Lower lobe of right lung (tissue), 2 donors: ENCODE measurements around the gene ZNF646. TPM values are rescaled to one million over a fixed set of nuclear protein-coding genes. Genes with fewer than 3 reads are reported as not detected.

ENCODE experiments used
- ATAC-seq, 2 donors: fragments of 200-7000 bp; cut with Tn5 transposase; one replicate each; pipeline ENCODE4 v1.9.1; 2020 to 2022; ENCODE audit warnings: mild to moderate bottlenecking in 2 of 2, moderate library complexity in 2 of 2
- DNase-seq: peaks from one replicate; pipeline ENCODE4 v3.0.0-alpha.2; 2020
- H3K27ac ChIP-seq: fragments of 200-600 bp; one replicate; pipeline ENCODE4 v1.8.0; 2022
- H3K27me3 ChIP-seq: fragments of 200-600 bp; one replicate; pipeline ENCODE4 v1.8.0; 2022; ENCODE audit warnings: low read depth
- H3K36me3 ChIP-seq: fragments of 200-600 bp; one replicate; pipeline ENCODE4 v1.8.0; 2022; ENCODE audit warnings: mild to moderate bottlenecking
- H3K4me1 ChIP-seq: fragments of 200-600 bp; one replicate; pipeline ENCODE4 v1.8.0; 2022
- H3K4me3 ChIP-seq: fragments of 200-600 bp; one replicate; pipeline ENCODE4 v1.8.0; 2022; ENCODE audit warnings: mild to moderate bottlenecking
- H3K9me3 ChIP-seq: fragments of 200-600 bp; one replicate; pipeline ENCODE4 v1.8.0; 2022
- CTCF ChIP-seq: fragments of 200-600 bp; IDR thresholded peaks from one replicate; pipeline ENCODE4 v1.8.0; 2022; ENCODE audit warnings: antibody characterized with exemption, mild to moderate bottlenecking
- intact Hi-C: fragments of 100-400 bp; cut with DNase I; formaldehyde crosslinking; loops from one replicate; pipeline ENCODE4 v1.11.0; 2022
- total RNA-seq: library from RNA; stranded (reverse); fragmentation: NEBNext Ultra II Directional; extraction: Animal tissue kit (Norgen Biotek cat#: 25700); gene quantifications from one replicate; pipeline ENCODE4 v1.2.1, GENCODE V29; 2021
- donor health status: DM: no; HTN: yes; CAD: no; lungs with severe emphysema.

ZNF646 gene
- total RNA-seq, 1 donor from 2014 or later: 23.1 TPM

- DNase-seq: peak; percentile 87
- Histone ChIP-seq H3K4me3 (peak overlapping the region; percentile 33), H3K27me3 (no peaks in the 10 kb centered on the region), H3K36me3 (peaks cover 60% of the 10 kb centered on the region), H3K27ac (peak overlapping the region; percentile 96), H3K4me1 (peaks cover 67% of the 10 kb centered on the region), H3K9me3 (no peaks in the 10 kb centered on the region)
- no peak for TF ChIP-seq CTCF
- ATAC-seq: peak; percentile 26 to 41
- intact Hi-C loops: no loop called here
Measured at GRCh38 chr16:31129568-31130335, 55.5 kb downstream of the ZNF646 start.

GRCh38 chr16:31130336-31130891 is 56.2 kb downstream of the ZNF646 start:
- Histone ChIP-seq H3K9me3 (no peaks in the 10 kb centered on the region), H3K27ac (peak overlapping the region; percentile 96), H3K27me3 (no peaks in the 10 kb centered on the region), H3K36me3 (peaks cover 55% of the 10 kb centered on the region), H3K4me3 (peak overlapping the region; percentile 33), H3K4me1 (peaks cover 67% of the 10 kb centered on the region)
- DNase-seq: peak; percentile 77
- intact Hi-C loops: no loop called here
- TF ChIP-seq CTCF: no peak
- peak; percentile 0 for ATAC-seq

GRCh38 chr16:31130899-31131298 is 56.7 kb downstream of the ZNF646 start:
- Histone ChIP-seq H3K4me1 (peaks cover 67% of the 10 kb centered on the region), H3K27me3 (no peaks in the 10 kb centered on the region), H3K36me3 (peaks cover 55% of the 10 kb centered on the region), H3K9me3 (no peaks in the 10 kb centered on the region), H3K4me3 (no peak overlapping the region), H3K27ac (peak overlapping the region; percentile 96)
- intact Hi-C loops: no loop called here
- peak; percentile 73 to 77 for ATAC-seq
- peak; percentile 93 for DNase-seq
- no peak for TF ChIP-seq CTCF

GRCh38 chr16:31131416-31131815 is 57.2 kb downstream of the ZNF646 start:
- peaks cover 67% of the 10 kb centered on the region for H3K4me1 ChIP-seq
- intact Hi-C loops: no loop called here
- DNase-seq (no peak), ATAC-seq (no peak)
- H3K36me3 ChIP-seq: peaks cover 55% of the 10 kb centered on the region
- H3K4me3 ChIP-seq: no peak overlapping the region
- no peaks in the 10 kb centered on the region for H3K9me3 ChIP-seq
- TF ChIP-seq CTCF: no peak
- H3K27ac ChIP-seq: peak overlapping the region; percentile 96
- H3K27me3 ChIP-seq: no peaks in the 10 kb centered on the region

GRCh38 chr16:31131841-31132271 is 57.6 kb downstream of the ZNF646 start:
- H3K27me3 ChIP-seq: no peaks in the 10 kb centered on the region
- H3K4me1 ChIP-seq: peaks cover 62% of the 10 kb centered on the region
- DNase-seq (no peak), ATAC-seq (no peak)
- H3K27ac ChIP-seq: peak overlapping the region; percentile 96
- intact Hi-C loops: no loop called here
- H3K36me3 ChIP-seq: peaks cover 54% of the 10 kb centered on the region
- TF ChIP-seq CTCF: no peak
- H3K4me3 ChIP-seq: no peak overlapping the region
- H3K9me3 ChIP-seq: no peaks in the 10 kb centered on the region
